Sciatic nerve (tissue), 2 donors: ENCODE results near the gene CLIC4. TPM values are rescaled to one million over a fixed set of nuclear protein-coding genes. Genes with fewer than 3 reads are reported as not detected.
"Not testable (repeated sequence)": the region's sequence is repeated elsewhere in the genome, so short reads cannot be mapped to it uniquely, and the experiment has no call there.

Source experiments
- ATAC-seq: fragments of 200-7000 bp; cut with Tn5 transposase; one replicate; pipeline ENCODE4 v1.9.1; 2020; ENCODE audit warnings: mild to moderate bottlenecking, moderate library complexity
- DNase-seq: peaks from one replicate; pipeline ENCODE4 v3.0.0-alpha.2; 2020; ENCODE audit warnings: low spot score
- intact Hi-C: fragments of 100-400 bp; cut with DNase I; formaldehyde crosslinking; loops from one replicate; pipeline ENCODE4 v1.14.2; 2022
- total RNA-seq: library from RNA; stranded (reverse); fragmentation: NEBNext Ultra II Directional; extraction: Animal tissue kit (Norgen Biotek cat#: 25700); gene quantifications from one replicate; pipeline ENCODE4 v1.2.1, GENCODE V29; 2021
- donor health status: DM: no; HTN: no; CAD: no.
- donor health status: DM: no; HTN: no; CAD: no.

The CLIC4 gene
- total RNA-seq, 1 donor from 2014 or later = 387 TPM

DNA sequence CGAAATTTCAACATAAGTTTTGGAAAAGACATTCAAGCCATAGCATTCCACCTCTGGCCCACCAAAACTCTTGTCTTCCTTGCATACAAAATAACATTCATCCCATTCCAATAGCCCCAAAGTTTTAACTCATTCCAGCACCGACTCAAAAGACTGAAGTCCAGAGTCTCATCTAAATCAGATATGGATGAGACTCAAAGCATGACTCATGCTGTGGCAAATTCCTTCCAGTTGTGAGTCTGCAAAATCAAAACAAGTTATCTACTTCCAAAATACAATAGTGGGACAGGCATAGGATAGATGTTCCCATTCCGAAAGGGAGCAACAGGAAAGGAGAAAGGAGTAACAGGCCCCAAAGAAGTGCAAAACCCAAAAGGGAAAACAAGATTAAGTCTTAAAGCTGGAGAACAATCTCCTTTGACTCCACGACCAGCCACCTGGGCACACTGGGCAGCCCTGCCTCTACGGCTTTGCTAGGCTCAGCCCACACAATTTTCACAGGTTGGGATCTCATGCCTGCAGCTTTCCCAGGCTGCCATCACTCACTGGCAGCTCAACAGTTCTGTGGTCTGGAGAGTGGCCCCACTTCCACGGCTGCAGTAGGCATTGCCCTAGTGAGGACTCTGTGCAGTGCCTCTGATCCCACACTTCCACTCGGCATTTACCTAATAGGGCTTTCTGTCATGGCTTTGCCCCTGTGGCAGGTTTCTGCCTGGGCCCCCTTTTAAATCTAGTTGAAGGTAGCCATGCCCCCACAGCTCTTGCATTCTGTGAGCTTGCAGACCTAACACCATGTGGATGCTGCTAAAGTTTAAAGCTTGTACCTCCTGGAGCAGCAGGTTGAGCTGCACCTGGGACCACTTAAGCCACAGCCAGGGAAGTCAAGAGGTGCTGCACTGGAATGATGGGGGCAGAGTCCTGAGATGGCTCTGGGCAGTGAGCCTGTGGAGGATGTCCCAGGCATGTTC, 133.8 kb downstream of the CLIC4 start:
- ATAC-seq (no peak), DNase-seq (peak; percentile 23)
- intact Hi-C loops = no loop called here

DNA sequence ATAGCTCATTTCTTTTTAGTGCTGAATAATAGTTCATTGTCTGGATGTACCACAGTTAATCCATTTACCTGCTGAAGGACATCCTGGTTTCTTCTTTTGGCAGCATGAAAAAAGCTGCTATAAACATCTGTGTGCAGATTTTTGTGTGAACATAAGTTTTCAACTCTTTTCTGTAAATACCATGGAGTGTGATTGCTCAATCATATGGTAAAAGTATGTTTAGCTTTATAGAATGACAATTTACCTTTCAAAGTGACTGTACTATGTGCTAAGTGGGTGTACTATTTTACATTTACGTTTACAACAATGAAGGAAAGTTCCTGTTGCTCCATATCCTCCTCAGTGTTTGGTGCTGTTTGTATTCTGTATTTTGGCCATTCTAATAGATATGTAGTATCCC, 135.8 kb downstream of the CLIC4 start:
- DNase-seq (no peak), ATAC-seq (no peak)
- intact Hi-C loops = no loop called here

DNA sequence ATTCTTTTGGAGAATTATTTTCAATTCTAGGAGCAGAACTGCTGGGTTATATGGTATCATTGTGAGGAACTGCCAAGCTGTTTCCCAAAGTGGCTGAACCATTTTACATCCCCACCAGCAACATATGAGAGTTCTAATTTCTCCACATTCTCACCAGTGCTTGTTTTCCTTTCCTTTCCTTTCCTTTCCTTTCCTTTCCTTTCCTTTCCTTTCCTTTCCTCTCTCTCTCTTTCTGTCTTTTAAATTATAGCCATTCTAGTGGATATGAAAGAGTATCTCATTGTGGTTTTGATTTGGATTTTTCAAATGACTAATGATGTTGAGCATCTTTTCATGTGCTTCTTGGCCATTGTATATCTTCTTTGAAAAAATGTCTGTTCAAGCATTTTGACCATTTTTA, 139.5 kb downstream of the CLIC4 start:
- ATAC-seq = no peak
- DNase-seq = no peak
- intact Hi-C loops = no loop called here

DNA sequence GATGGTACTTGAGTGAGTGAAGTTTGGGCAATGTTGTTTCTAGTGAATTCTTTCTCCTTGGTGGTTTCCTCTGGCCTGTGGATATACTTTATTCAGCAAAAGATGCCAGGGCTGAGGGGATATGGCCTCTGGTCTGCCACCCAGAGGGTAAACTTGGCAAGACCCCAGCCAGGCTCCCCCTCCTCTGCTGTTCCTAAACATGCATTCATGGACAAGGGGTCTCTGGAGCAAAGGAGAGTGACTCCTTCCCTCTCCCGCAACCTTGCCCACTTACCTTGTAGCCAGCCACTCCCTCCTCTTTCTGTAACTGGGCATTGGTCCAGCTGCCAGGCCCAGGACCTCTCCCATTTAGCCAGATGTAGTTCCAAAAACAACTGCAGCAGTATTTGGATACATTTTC, 141.0 kb downstream of the CLIC4 start:
- DNase-seq = peak; percentile 41
- intact Hi-C loops = no loop called here
- ATAC-seq = no peak

DNA sequence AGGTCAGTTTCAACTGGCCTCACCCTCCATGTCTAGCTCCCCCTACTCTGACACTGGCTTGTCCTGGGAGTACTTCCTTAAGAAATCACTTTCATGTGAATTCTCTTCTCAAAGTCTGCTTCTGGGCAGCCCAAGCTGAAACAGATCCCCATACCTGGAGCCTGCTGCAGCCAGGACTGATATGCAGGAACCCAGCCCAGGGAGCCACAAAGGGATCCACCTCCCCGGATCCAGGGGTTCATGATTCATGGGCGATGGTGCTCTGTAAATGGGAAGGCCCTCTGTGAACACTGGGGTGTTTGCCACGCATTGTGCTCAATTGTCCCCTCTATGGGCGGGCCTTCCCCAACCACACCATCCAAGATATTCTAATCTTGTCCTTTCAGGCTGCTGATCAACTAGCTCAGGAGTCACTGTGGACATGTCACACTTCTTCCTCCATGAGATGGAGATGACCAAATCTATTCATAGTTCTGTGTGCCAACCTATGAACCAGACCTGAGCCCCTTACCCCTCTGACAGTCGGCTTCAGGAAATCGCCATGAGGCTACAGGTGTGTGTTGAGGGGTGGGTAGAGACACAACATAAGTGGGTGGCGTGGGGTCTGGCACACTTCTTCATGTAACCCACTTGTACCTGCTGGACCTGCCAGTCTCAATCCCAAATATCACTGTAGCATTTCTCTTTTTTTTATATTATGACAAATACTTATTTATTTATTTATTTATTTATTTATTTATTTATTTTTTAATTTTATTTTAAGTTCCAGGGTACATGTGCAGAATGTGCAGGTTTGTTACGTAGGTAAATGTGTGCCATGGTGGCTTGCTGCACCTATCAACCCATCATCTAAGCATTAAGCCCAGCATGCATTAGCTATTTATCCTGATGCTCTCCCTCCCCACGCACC, 143.1 kb downstream of the CLIC4 start:
- ATAC-seq (no peak), DNase-seq (peak; percentile 14)
- intact Hi-C loops = no loop called here

DNA sequence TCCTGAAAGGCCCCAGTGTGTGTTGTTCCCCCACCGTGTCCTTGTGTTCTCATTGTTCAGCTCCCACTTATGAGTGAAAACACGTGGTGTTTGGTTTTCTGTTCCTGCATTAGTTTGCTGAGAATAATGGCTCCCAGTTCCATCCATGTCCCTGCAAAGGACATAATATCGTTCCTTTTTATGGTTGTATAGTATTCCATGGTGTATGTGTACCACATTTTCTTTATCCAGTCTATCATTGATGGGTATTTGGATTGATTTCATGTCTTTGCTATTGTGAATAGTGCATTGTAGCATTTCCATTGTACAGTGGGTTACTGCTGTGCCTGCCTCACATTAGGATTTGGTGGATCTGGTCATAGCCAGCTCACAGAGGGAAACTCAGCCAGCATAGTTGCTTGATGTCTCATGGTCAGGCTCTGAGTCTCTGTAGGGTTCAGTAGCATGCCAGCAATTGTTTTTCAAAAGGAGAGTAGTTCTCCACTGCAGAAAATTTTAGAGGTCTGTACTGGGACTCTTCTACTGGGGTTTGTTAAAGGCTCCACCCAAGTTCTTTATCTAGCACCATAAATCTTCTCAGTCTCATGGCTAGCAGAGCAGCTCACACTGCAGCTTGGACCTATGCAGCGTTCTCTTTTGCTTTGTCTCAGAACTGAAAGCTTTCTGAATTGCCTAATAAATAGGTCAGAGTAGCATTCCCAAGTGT, 143.9 kb downstream of the CLIC4 start:
- no peak for ATAC-seq
- intact Hi-C loops = no loop called here
- no peak for DNase-seq

DNA sequence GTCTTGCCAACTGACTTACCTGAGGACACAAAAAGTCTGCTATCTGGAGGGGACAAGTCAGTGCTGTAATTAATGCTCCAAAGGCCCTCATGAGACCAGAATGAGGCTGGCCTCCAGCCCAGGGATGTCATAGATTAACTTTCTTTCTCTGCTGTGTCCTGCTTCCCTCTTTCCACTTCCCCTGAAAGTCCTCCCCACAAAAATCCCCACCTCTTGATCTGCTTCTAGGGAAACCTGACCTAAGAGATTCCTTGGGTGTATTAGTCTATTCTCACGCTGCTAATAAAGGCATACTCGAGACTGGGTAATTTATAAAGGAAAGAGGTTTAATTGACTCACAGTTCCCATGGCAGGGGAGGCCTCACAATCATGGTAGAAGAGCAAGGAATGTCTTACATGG, 145.6 kb downstream of the CLIC4 start:
- intact Hi-C loops = no loop called here
- ATAC-seq = no peak
- DNase-seq = no peak

DNA sequence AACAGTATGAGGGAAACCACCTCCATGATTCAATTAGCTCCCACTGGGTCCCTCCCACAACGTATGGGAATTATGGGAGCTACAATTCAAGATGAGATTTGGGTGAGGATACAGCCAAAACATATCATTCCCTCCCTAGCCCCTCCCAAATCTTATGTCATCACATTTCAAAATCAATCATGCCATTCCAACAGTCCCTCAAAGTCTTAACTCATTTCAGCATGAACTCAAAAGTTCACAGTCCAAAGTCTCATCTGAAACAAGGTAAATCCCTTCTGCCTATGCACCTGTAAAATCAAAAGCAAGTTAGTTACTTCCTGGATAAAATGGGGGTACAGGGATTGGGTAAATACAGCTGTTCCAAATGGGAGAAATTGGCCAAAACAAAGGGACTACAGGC, 146.1 kb downstream of the CLIC4 start:
- ATAC-seq, intact Hi-C loops, DNase-seq: not testable (repeated sequence)

DNA sequence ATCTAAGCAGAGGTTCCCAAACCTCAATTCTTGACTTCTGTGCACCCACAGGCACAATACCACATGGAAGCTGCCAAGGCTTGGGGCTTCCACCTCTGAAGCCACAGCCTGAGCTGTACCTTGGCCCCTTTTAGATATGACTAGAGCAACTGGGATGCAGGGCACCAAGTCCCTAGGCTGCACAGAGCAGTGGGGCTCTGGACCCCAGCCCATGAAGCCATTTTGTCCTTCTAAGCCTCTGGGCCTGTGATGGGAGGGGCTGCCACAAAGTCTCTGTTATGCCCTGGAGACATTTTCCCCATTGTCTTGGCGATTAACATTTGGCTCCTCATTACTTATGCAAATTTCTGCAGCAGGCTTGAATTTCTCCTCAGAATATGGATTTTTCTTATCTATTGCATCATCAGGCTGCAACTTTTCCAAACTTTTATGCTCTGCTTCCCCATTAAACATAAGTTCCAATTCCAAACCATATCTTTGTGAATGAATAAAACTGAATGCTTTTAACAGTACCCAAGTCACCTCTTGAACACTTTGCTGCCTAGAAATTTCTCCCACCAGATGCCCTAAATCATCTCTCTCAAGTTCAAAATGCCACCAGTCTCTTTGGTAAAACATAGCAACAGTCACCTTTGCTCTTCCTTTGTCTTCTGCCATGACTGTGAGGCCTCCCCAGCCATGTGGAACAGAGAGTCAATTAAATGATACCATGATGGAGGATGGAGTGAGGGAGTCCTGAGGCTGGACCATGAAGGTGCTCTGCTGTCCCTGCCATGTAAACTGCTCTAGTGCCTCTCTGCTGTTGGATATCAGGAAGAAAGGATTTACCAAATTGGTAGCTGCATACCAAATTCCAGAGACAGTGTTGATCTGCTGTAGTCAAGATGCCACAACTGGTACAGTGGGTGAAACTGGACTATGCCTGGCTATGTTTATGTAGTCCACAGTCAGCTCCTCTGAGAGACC, 147.2 kb downstream of the CLIC4 start:
- intact Hi-C loops = no loop called here
- no peak for ATAC-seq
- peak; percentile 14 for DNase-seq

DNA sequence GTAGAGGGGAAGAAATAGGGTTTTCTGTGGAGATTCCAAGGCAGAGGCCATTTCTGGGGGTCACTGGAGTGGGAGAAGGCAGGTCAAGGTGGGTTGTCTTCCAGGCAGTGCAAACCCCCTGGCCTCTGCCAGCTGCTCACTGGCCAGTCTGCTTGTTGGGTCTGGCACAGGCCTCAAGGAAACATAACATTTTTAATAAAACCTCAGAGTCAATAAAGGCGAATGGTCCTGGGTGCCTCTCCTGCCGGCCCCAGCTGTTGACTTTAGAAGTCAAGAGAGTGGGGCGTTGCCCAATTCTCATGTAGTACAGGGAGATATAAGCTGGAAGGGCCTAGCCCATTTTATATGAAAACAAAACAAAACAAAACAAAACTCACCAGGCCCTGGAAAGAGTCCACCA, 148.2 kb downstream of the CLIC4 start:
- DNase-seq = peak; percentile 31
- ATAC-seq = no peak
- intact Hi-C loops = no loop called here

Other genes with a start within 250 kb of the CLIC4 start
- gene RCAN3, start 242.6 kb upstream of the CLIC4 start, total RNA-seq = 14.0 TPM
- 226 TPM for gene NCMAP, start 189.4 kb upstream of the CLIC4 start, total RNA-seq
- gene SRRM1, start 102.1 kb upstream of the CLIC4 start, total RNA-seq = 155 TPM
- gene RUNX3, start 184.8 kb downstream of the CLIC4 start, total RNA-seq = 2.0 TPM